Muscle layer of colon (tissue), 2 donors: ENCODE measurements around the gene NEK3.
"Not testable (repeated sequence)": the region's sequence is repeated elsewhere in the genome, so short reads cannot be mapped to it uniquely, and the experiment has no call there.

Experiments used
- H3K27ac ChIP-seq: one replicate; pipeline ENCODE4 v1.7.0; 2013; ENCODE audit warnings: low read depth, mild to moderate bottlenecking, low read length, moderate library complexity
- H3K27me3 ChIP-seq, 2 donors: one replicate each; pipeline ENCODE4 v1.7.0; 2013; ENCODE audit warnings: low read length in 2 of 2, mild to moderate bottlenecking in 2 of 2; ENCODE audit not compliant: insufficient read depth in 2 of 2, control insufficient read depth in 1 of 2
- H3K36me3 ChIP-seq: one replicate; pipeline ENCODE4 v1.7.0; 2013; ENCODE audit warnings: mild to moderate bottlenecking, low read length; ENCODE audit not compliant: insufficient read depth
- H3K4me1 ChIP-seq: one replicate; pipeline ENCODE4 v1.7.0; 2013; ENCODE audit warnings: mild to moderate bottlenecking, low read length; ENCODE audit not compliant: insufficient read depth
- H3K4me3 ChIP-seq, 2 donors: one replicate each; pipeline ENCODE4 v1.7.0; 2013; ENCODE audit warnings: low read length in 2 of 2, low read depth in 1 of 2, mild to moderate bottlenecking in 1 of 2, moderate library complexity in 1 of 2
- H3K9ac ChIP-seq: one replicate; pipeline ENCODE4 v1.7.0; 2013; ENCODE audit warnings: low read length
- H3K9me3 ChIP-seq: one replicate; pipeline ENCODE4 v1.7.0; 2013; ENCODE audit warnings: mild to moderate bottlenecking, low read length
- donor health status: abdominal sarcoma.
- donor health status: Adenocarcinoma of cecum.

Gene NEK3

DNA sequence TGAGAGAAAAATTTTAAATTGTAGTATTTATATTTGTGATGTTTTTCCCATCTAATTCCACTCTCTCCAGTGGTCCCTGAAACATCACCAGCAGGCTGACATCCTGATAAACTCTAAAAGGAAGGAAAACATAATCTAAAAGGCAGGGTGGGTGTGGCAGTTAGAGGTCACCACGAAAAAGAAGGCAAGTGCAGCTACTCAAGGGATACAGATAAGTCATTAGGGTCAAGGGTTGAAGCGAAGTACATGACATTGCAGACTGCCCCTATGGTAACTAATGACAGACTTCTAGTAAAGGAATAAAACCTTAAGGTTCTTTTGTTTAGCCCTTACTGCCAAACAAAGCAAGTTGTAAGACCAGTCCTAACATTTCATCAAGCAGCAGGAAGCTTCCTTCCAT is 6.0 kb upstream of the NEK3 start:
- Histone ChIP-seq H3K27ac (no peak overlapping the region), H3K36me3 (no peaks in the 10 kb centered on the region), H3K9me3 (no peaks in the 10 kb centered on the region), H3K4me1 (no peaks in the 10 kb centered on the region), H3K9ac (no peak overlapping the region), H3K27me3 (no peaks in the 10 kb centered on the region), H3K4me3 (no peak overlapping the region)

DNA sequence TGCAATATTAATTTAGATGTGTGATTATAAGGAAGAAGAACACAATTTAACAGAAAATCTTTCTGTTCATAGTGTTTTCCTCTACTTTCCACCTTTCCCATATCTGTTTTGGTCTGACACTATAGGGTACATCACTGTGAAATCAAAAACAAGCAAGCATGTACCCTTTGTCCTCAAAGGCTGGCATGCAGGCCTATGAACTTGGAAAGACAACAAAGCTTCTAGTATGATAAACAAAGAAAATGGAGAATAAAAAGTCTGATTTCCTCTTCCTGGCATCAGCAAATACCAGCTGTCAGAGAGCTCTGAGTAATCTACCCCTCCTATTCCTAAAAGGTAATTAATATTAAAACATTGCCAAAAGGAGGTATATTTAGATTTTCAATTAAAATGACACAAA is 5.6 kb upstream of the NEK3 start:
- H3K4me3 ChIP-seq, result no peak overlapping the region
- no peaks in the 10 kb centered on the region for H3K9me3 ChIP-seq
- no peak overlapping the region for H3K27ac ChIP-seq
- no peaks in the 10 kb centered on the region for H3K36me3 ChIP-seq
- H3K4me1 ChIP-seq, result peaks cover 1% of the 10 kb centered on the region
- no peak overlapping the region for H3K9ac ChIP-seq
- H3K27me3 ChIP-seq, result no peaks in the 10 kb centered on the region

DNA sequence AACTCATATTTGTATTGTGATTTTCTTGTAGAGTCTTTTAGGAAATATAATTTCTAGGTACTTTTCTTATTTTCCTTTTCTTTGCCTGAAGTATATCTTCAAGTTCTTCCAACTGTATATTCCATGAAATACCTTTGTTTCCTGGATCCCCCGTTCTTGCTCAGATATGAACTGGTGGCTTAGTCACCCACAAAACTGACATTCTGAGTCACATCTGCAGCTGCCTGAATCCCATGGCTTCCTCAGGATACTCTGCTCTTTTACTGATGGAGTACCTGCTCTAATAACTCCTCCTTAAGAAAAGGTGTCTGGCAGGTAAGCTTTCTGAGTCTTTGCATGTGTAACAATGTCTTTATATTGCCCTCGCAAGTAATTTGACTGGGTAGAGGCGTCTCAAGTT is 4.5 kb upstream of the NEK3 start:
- H3K4me1 ChIP-seq, H3K9ac ChIP-seq: not testable (repeated sequence)

DNA sequence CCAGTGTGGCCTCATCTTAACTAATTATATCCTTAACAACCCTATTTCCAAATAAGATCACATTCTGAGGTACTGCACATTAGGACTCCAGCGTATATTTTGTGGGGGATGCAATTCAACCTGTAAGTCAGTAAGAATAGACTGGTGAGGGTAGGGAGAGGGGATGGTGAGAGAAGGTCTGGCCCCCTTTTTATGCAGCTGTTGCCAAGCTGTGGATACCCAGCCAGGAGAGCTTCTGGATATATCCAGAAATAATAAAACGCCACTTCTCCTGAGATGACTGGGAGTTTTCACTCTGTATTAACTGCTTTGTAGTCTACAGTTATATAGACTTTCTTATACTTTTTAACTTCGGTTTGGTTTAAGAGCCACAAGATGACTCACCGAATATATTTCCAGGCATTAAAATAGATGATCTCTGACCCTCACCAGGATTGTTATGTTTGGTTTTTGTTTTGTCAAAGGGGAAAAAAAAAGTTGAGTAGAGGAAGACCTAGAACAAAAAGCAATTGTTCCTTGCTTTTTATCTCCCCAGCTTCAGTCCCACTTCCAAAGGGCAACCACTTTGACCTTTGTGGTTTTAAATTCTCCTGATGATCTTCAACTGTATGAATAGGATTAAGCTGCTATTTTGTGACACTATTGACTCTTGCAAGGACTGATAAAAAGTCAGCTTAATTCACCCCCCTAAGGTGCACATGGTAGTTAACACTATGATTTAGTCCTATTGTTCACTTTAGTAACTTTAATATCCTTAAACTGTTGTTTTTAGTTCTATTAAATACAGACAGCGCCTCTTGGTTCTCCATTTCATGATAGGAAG is 3.1 kb upstream of the NEK3 start:
- H3K4me1 ChIP-seq, result peaks cover 13% of the 10 kb centered on the region
- no peaks in the 10 kb centered on the region for H3K36me3 ChIP-seq
- no peak overlapping the region for H3K9ac ChIP-seq
- no peaks in the 10 kb centered on the region for H3K9me3 ChIP-seq
- H3K27ac ChIP-seq, result no peak overlapping the region
- H3K27me3 ChIP-seq, result no peaks in the 10 kb centered on the region
- no peak overlapping the region for H3K4me3 ChIP-seq

More for the DNA sequence above, 4.5 kb upstream of the NEK3 start:
- not testable (repeated sequence) for H3K27ac ChIP-seq, H3K4me3 ChIP-seq, H3K27me3 ChIP-seq, H3K9me3 ChIP-seq, H3K36me3 ChIP-seq

DNA sequence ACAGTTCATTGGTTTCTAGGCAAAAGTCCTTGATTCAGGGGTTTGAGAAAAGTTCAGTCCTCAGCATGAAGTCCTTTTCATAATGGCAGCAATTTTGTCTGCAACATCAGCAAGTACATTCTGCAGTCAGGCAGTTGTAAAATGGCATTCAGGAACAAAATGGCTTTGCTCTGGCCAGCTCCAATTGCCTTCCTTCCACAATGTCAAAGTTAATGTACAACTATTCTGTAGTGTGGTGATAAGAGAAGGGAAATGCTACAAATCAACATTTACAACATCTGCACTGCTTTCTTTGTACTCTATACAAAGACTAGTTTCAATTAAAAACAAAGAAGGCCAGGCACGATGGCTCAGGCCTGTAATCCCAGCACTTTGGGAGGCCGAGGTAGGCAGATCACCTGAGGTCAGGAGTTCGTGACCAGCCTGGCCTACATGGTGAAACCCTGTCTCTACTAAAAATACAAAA is 1.8 kb upstream of the NEK3 start:
- Histone ChIP-seq H3K4me1 (peaks cover 13% of the 10 kb centered on the region), H3K27me3 (no peaks in the 10 kb centered on the region), H3K27ac (no peak overlapping the region), H3K36me3 (no peaks in the 10 kb centered on the region), H3K9ac (no peak overlapping the region), H3K9me3 (no peaks in the 10 kb centered on the region), H3K4me3 (no peak overlapping the region)

DNA sequence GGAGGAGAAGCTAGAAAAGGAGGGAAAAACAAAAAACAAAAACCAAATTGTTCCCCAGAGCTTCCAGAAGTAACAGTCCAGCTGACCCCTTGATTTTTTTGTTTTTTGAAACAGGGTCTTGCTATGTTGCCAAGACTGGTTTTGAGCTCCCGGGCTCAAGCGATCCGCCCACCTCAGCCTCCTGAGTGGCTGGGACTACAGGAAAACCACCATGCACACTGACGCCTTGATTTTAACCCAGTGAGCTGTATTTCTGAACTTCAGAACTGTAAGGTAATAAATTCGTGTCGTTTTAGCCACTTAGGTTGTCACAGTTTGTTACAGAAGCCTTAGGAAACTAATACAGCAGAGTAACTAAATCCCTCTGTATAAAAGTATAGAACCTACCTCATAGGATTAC is 1.1 kb upstream of the NEK3 start:
- H3K4me1 ChIP-seq, result peaks cover 13% of the 10 kb centered on the region
- H3K27ac ChIP-seq, result no peak overlapping the region
- H3K36me3 ChIP-seq, result no peaks in the 10 kb centered on the region
- H3K4me3 ChIP-seq, result no peak overlapping the region
- H3K9ac ChIP-seq, result no peak overlapping the region
- H3K27me3 ChIP-seq, result no peaks in the 10 kb centered on the region
- no peaks in the 10 kb centered on the region for H3K9me3 ChIP-seq

DNA sequence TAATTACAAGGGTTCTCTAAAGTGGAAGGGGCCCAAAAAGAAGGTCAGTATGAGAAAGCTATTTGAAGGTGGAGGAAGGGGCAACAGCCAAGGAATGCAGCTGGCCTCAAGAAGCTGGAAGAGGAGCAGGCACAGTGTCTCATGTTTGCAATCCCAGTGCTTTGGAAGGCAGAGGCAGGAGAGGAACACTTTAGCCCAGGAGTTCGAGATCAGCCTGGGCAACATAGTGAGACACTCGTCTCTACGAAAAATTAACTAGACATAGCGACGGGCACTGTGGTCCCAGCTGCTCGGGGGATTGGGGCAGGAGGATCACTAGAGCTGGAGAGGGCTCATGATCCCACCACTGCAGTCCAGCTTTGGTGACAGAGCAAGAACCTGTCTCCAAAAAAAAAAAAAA is 656 bp upstream of the NEK3 start:
- Histone ChIP-seq H3K9me3 (no peaks in the 10 kb centered on the region), H3K4me3 (peak overlapping the region in 1 of 2 donors; percentile 67), H3K9ac (no peak overlapping the region), H3K27ac (no peak overlapping the region), H3K36me3 (no peaks in the 10 kb centered on the region), H3K27me3 (no peaks in the 10 kb centered on the region), H3K4me1 (peaks cover 13% of the 10 kb centered on the region)

DNA sequence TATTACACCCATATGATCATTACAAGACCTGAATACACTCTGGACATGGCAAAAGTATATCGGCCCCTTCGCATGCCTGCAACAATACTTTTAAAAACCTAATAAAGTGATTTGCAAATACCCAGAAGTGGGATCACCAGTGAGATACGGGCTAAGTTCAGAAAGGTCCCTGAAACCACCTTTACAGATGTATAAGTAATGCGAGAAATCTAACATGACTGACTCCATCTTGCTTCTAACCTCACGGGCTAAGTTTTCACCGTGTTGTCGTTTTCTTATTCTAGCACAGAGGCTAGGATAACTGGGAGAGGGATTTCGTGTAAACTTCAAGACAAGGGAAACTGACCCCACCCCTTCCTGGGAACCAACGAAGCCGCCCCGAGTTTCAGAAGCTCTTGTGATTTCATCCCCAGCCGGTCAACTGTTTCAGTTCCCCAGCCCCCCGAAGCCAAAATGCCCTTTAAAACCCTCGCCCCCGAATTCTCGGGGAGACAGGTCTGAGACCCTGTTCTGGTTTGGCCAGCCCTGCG is 703 bp downstream of the NEK3 start:
- no peaks in the 10 kb centered on the region for H3K27me3 ChIP-seq
- peak overlapping the region; percentile 67 to 80 for H3K4me3 ChIP-seq
- H3K4me1 ChIP-seq, result peaks cover 13% of the 10 kb centered on the region
- peak overlapping the region; percentile 79 for H3K27ac ChIP-seq
- no peaks in the 10 kb centered on the region for H3K36me3 ChIP-seq
- H3K9ac ChIP-seq, result peak overlapping the region; percentile 72
- H3K9me3 ChIP-seq, result no peaks in the 10 kb centered on the region

DNA sequence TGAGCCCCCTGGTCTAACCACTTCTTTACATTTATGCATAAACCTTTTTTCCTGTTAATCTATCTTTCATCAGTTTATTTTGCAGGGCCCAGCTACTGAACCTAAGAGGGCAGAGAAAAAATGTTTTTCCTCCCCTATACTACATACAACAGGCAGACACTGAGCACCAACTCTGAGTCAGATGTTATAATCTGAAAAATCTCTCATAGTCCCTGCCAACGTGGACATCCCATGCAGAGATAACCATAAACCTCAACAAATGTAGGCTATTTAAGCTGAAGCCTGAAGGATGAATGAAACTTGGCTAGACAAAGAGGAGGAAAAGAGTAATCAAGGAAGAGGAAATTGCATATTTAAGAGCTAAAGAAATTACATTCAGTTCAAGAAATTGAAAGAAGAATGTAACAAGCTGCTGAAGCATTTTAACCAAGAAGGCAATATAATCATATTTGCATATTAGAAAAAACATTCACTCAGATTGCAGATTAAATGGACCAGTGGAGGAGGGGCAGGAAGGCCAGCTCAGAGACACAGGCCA is 2.6 kb downstream of the NEK3 start:
- no peaks in the 10 kb centered on the region for H3K27me3 ChIP-seq
- H3K4me3 ChIP-seq, result no peak overlapping the region
- H3K9me3 ChIP-seq, result no peaks in the 10 kb centered on the region
- H3K27ac ChIP-seq, result no peak overlapping the region
- peaks cover 13% of the 10 kb centered on the region for H3K4me1 ChIP-seq
- peaks cover 3% of the 10 kb centered on the region for H3K36me3 ChIP-seq
- H3K9ac ChIP-seq, result no peak overlapping the region

DNA sequence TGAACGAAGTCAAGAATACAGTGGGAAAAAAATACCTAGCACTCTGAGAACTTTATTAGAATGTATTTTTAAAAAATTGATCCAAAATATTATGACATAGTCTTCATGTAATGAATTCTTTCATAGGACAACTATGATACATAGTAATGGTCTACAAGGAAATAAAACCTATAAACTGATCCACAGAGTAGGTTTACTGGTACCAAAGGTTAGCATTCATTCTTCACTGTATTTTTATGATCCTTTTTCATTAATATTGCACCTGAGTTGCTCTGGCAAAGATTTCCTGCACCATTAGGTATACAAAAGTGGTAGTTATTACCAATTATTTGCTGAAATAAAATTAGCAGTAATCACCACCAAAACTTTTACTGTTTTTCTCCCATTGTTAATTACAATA is 4.2 kb downstream of the NEK3 start:
- H3K9ac ChIP-seq, result no peak overlapping the region
- no peak overlapping the region for H3K27ac ChIP-seq
- H3K9me3 ChIP-seq, result no peaks in the 10 kb centered on the region
- H3K4me1 ChIP-seq, result peaks cover 13% of the 10 kb centered on the region
- peaks cover 18% of the 10 kb centered on the region for H3K36me3 ChIP-seq
- H3K4me3 ChIP-seq, result no peak overlapping the region
- H3K27me3 ChIP-seq, result no peaks in the 10 kb centered on the region

DNA sequence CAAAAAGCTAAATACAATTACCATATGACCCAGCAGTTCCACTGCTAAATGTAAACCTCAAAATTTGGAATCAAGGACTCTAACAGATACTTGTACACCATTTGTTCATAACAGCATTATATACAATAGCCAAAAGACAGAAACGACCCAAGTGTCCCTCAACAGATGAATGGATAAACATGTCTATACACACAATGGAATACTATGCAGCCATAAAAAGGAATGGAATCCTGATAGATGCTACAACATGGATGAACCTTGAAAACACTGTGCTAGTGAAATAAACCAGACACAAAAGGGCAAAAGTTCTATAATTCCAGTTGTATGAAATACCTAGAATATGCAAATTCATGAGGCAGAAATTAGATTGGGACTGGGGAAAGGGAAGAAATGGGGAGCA is 12.2 kb downstream of the NEK3 start:
- Histone ChIP-seq H3K27ac (no peak overlapping the region), H3K9me3 (no peaks in the 10 kb centered on the region), H3K27me3 (no peaks in the 10 kb centered on the region), H3K4me3 (no peak overlapping the region), H3K9ac (no peak overlapping the region), H3K4me1 (no peaks in the 10 kb centered on the region), H3K36me3 (peaks cover 26% of the 10 kb centered on the region)

DNA sequence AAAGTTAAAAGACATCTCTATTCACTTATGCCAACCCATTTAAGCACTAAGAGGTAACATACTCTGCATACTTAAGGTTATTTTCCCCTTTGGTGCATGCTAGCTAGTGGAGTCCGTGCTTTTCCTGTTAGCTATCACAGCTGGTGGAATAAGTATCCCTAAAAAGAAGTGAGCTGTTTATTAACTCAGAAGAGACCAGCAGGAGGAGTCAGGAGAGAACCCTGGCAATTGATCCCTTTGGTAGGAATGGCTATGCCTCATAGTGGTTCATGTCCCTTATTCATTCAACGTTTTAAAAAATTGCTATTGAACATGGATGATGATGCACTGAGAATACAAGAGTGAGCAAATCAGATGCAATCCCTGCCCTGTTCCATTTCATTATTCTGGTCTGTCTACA is 18.1 kb downstream of the NEK3 start:
- Histone ChIP-seq H3K27ac (no peak overlapping the region), H3K4me1 (no peaks in the 10 kb centered on the region), H3K4me3 (no peak overlapping the region), H3K9me3 (no peaks in the 10 kb centered on the region), H3K9ac (no peak overlapping the region), H3K36me3 (peaks cover 8% of the 10 kb centered on the region), H3K27me3 (no peaks in the 10 kb centered on the region)
